CD14-positive monocyte (primary cell): ENCODE measurements around the gene AMBP. TPM values are rescaled to one million over a fixed set of nuclear protein-coding genes. Genes with fewer than 3 reads are reported as not detected.

Experiments used
- DNase-seq, 3 donors: peaks; one replicate each; pipeline ENCODE4 v3.0.0-alpha.2; 2011 to 2022
- H2AFZ ChIP-seq: 2 replicates; pipeline ENCODE4 v1.6.0; 2012; ENCODE audit warnings: mild to moderate bottlenecking, low read depth, low read length, inconsistent platforms; ENCODE audit not compliant: insufficient read depth, poor library complexity, severe bottlenecking
- H3K27ac ChIP-seq, 2 donors: 1 replicate in 1 of 2; 2 replicates in 1 of 2; pipeline ENCODE4 v1.5.1; 2012 to 2013; ENCODE audit warnings: low read length in 2 of 2, control low read depth in 1 of 2, inconsistent platforms in 1 of 2, low read depth in 1 of 2, mild to moderate bottlenecking in 1 of 2
- H3K27me3 ChIP-seq, 2 donors: one replicate each; pipeline versions ENCODE4 v1.6.0 to v1.6.1; 2011 to 2013; ENCODE audit warnings: low read length in 2 of 2; ENCODE audit not compliant: control insufficient read depth in 2 of 2, insufficient read depth in 2 of 2
- H3K36me3 ChIP-seq, 2 donors: replicated peaks in 1 of 2; 1 replicate in 1 of 2; 2 replicates in 1 of 2; pipeline versions ENCODE4 v1.5.1 to v1.6.1; 2012 to 2013; ENCODE audit warnings: low read length in 2 of 2, control low read depth in 1 of 2, inconsistent platforms in 1 of 2, mild to moderate bottlenecking in 1 of 2; ENCODE audit not compliant: insufficient read depth in 2 of 2, control insufficient read depth in 1 of 2
- H3K4me1 ChIP-seq, 2 donors: 1 replicate in 1 of 2; 2 replicates in 1 of 2; pipeline versions ENCODE4 v1.5.1 to v1.6.1; 2012 to 2013; ENCODE audit warnings: low read length in 2 of 2, control low read depth in 1 of 2, inconsistent platforms in 1 of 2, mild to moderate bottlenecking in 1 of 2, moderate library complexity in 1 of 2; ENCODE audit not compliant: insufficient read depth in 2 of 2, control insufficient read depth in 1 of 2
- H3K4me2 ChIP-seq: replicated peaks from 2 replicates; pipeline ENCODE3; 2012; ENCODE audit warnings: low read length, moderate library complexity, mild to moderate bottlenecking; ENCODE audit not compliant: poor library complexity, severe bottlenecking; ENCODE audit errors: extremely low read depth
- H3K4me3 ChIP-seq, 3 experiments: fragments of 200-600 bp in 1 of 3; sonication (generic) in 1 of 3; replicated peaks in 1 of 3; 1 replicate in 2 of 3; 2 replicates in 1 of 3; pipeline ENCODE4 v1.5.1; 2011 to 2013; ENCODE audit warnings: low read length in 3 of 3, mild to moderate bottlenecking in 3 of 3, control low read depth in 2 of 3, low read depth in 2 of 3, inconsistent platforms in 1 of 3, moderate library complexity in 1 of 3
- H3K79me2 ChIP-seq: 2 replicates; pipeline ENCODE4 v1.6.0; 2012; ENCODE audit warnings: mild to moderate bottlenecking, control low read depth, inconsistent platforms, low read length, moderate library complexity; ENCODE audit not compliant: insufficient read depth
- H3K9ac ChIP-seq: 2 replicates; pipeline ENCODE4 v1.6.0; 2017; ENCODE audit warnings: low read length, mild to moderate bottlenecking; ENCODE audit not compliant: insufficient read depth, poor library complexity, severe bottlenecking
- H3K9me3 ChIP-seq, 2 donors: replicated peaks in 1 of 2; 1 replicate in 1 of 2; 2 replicates in 1 of 2; pipeline versions ENCODE4 v1.5.1 to v1.6.1; 2012 to 2013; ENCODE audit warnings: low read length in 2 of 2, control low read depth in 1 of 2; ENCODE audit not compliant: control insufficient read depth in 1 of 2, insufficient read depth in 1 of 2
- H4K20me1 ChIP-seq: 2 replicates; pipeline ENCODE4 v1.6.0; 2012; ENCODE audit warnings: mild to moderate bottlenecking, low read length, control low read depth, moderate library complexity; ENCODE audit not compliant: insufficient read depth
- H3K27ac Mint-ChIP-seq, 7 donors: one replicate each; pipeline ENCODE4 v1.8.0; 2020; ENCODE audit warnings: mild to moderate bottlenecking in 7 of 7, mixed read lengths in 7 of 7, moderate library complexity in 6 of 7, inconsistent platforms in 2 of 7
- H3K27me3 Mint-ChIP-seq, 3 donors: one replicate each; pipeline ENCODE4 v1.8.0; 2021 to 2022; ENCODE audit warnings: low read depth in 3 of 3, mild to moderate bottlenecking in 3 of 3, mixed read lengths in 3 of 3, moderate library complexity in 3 of 3, inconsistent platforms in 1 of 3
- H3K36me3 Mint-ChIP-seq, 2 donors: one replicate each; pipeline ENCODE4 v1.8.0; 2020; ENCODE audit warnings: mixed read lengths in 2 of 2, inconsistent platforms in 1 of 2, mild to moderate bottlenecking in 1 of 2
- H3K4me1 Mint-ChIP-seq: one replicate; pipeline ENCODE4 v1.8.0; 2020; ENCODE audit warnings: mild to moderate bottlenecking, mixed read lengths
- H3K4me3 Mint-ChIP-seq, 2 donors: one replicate each; pipeline ENCODE4 v1.8.0; 2020; ENCODE audit warnings: mild to moderate bottlenecking in 2 of 2, mixed read lengths in 2 of 2, moderate library complexity in 1 of 2
- H3K9me3 Mint-ChIP-seq, 7 donors: one replicate each; pipeline ENCODE4 v1.8.0; 2020 to 2022; ENCODE audit warnings: mixed read lengths in 7 of 7, mild to moderate bottlenecking in 6 of 7, moderate library complexity in 6 of 7, inconsistent platforms in 2 of 7
- WGBS: methylation state at CpG from one replicate; pipeline ENCODE4 v1.1.5; 2013; ENCODE audit warnings: missing lambda C conversion rate; ENCODE audit not compliant: insufficient coverage; 5-methylcytosine and 5-hydroxymethylcytosine counted together
- intact Hi-C, 2 donors: fragments of 100-400 bp; cut with micrococcal nuclease; formaldehyde crosslinking; loops; one replicate each; pipeline versions ENCODE4 v1.15.0 to v1.15.1; 2023
- polyA plus RNA-seq, 3 donors: library from polyadenylated mRNA; depleted of rRNA in 1 of 3; unstranded in 2 of 3; stranded (reverse) in 1 of 3; fragments of 300-500 nt in 2 of 3; fragments of >200 nt in 1 of 3; fragmentation: Illumina TruSeq in 2 of 3; gene quantifications; 1 replicate in 2 of 3; 2 replicates in 1 of 3; pipeline ENCODE4 v1.2.3, GENCODE V29; 2012 to 2021
- TF ChIP-seq, protein P1 (sequence below): fragments of 200-600 bp; IDR thresholded peaks from one replicate; pipeline ENCODE4 v1.8.0; 2022; ENCODE audit warnings: antibody characterized with exemption, mild to moderate bottlenecking

Gene AMBP
- polyA plus RNA-seq, 3 donors, result not detected

DNA sequence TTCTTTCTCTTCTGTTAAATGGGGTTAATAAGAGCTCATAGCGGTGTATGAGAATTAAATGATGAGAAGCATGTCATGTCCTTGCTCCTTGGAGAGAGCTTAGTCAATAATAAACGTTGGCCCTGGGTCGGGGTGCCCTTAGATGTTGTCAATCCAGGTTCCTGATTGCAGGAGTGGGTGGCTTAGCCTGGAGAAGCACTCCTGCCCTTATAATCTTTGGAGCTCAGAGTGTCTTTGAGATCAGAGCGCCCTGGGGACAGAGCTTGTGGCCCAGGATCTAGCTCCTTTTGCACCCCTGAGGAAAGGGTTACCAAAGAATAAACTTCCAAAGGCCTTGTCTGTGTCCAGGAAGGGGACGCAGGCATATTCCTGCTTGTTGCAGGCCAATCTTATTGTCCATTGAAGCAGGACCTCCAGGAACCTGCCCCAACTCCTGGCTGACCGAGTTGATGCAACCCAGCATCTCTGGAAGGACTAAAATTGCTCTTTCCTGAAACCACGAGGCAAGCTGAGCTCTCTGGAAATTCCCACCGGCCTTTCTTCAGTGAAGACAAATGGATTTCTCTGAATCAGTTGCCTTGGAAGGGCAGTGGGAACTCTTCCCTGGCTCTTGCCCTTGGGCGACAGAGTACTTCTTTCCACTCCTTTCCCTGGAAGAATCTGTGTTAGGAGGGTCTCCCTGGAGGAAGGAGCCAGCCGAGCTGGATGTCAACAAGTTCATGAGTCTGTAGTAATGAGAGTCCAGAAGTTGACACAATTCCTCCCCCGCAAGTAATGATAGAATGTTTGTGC lies 6.4 kb upstream of the AMBP start:
- Mint-ChIP-seq H3K9me3 (peaks cover 0 to 7% (median 0%) of the 10 kb centered on the region in 7 donors), H3K4me3 (no peak overlapping the region), H3K36me3 (no peaks in the 10 kb centered on the region), H3K27me3 (peaks cover 0 to 4% (median 3%) of the 10 kb centered on the region in 3 donors), H3K27ac (no peak overlapping the region), H3K4me1 (peaks cover 2% of the 10 kb centered on the region)
- Histone ChIP-seq H3K4me3 (no peak overlapping the region), H3K36me3 (no peaks in the 10 kb centered on the region), H3K27me3 (no peaks in the 10 kb centered on the region), H3K4me2 (no peak overlapping the region), H3K9ac (no peak overlapping the region), H2AFZ (no peak overlapping the region), H3K27ac (no peak overlapping the region), H3K79me2 (no peaks in the 10 kb centered on the region), H3K9me3 (no peaks in the 10 kb centered on the region), H3K4me1 (no peaks in the 10 kb centered on the region), H4K20me1 (no peaks in the 10 kb centered on the region)
- TF ChIP-seq, protein P1, sequence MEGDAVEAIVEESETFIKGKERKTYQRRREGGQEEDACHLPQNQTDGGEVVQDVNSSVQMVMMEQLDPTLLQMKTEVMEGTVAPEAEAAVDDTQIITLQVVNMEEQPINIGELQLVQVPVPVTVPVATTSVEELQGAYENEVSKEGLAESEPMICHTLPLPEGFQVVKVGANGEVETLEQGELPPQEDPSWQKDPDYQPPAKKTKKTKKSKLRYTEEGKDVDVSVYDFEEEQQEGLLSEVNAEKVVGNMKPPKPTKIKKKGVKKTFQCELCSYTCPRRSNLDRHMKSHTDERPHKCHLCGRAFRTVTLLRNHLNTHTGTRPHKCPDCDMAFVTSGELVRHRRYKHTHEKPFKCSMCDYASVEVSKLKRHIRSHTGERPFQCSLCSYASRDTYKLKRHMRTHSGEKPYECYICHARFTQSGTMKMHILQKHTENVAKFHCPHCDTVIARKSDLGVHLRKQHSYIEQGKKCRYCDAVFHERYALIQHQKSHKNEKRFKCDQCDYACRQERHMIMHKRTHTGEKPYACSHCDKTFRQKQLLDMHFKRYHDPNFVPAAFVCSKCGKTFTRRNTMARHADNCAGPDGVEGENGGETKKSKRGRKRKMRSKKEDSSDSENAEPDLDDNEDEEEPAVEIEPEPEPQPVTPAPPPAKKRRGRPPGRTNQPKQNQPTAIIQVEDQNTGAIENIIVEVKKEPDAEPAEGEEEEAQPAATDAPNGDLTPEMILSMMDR, result no peak
- WGBS, result 87% methylated on average over 6 of the region's 11 CpGs
- DNase-seq, result no peak
- intact Hi-C loops, result no loop called here

DNA sequence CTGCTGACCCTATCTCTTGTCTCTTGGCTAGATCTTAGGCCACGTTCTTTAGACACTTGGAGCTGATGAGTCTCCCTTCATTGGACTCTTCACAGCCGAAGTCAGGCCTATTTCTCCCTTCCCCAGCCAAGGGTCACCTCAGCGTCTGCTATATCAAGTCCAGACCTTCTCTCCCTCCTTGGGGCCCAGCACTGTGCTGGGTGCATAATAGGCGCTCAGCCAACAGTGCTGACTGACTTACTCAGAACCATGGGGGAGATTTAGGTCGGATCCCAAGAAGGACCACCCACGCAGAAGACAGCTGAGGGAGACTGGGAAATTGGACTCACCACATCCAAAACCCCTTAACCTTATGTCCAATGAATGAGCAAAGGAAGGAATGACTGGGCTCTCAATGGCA lies 5.6 kb upstream of the AMBP start:
- Histone ChIP-seq H4K20me1 (no peaks in the 10 kb centered on the region), H3K79me2 (no peaks in the 10 kb centered on the region), H3K9me3 (no peaks in the 10 kb centered on the region), H2AFZ (no peak overlapping the region), H3K4me2 (no peak overlapping the region), H3K9ac (no peak overlapping the region), H3K4me1 (no peaks in the 10 kb centered on the region), H3K36me3 (no peaks in the 10 kb centered on the region), H3K27ac (no peak overlapping the region), H3K4me3 (no peak overlapping the region), H3K27me3 (no peaks in the 10 kb centered on the region)
- Mint-ChIP-seq H3K4me1 (peaks cover 2% of the 10 kb centered on the region), H3K27me3 (peaks cover 0 to 4% (median 3%) of the 10 kb centered on the region in 3 donors), H3K4me3 (no peak overlapping the region), H3K27ac (no peak overlapping the region), H3K9me3 (peaks cover 0 to 7% (median 0%) of the 10 kb centered on the region in 7 donors), H3K36me3 (no peaks in the 10 kb centered on the region)
- DNase-seq, result no peak
- WGBS, result 96% methylated on average over 3 of the region's 6 CpGs
- intact Hi-C loops, result no loop called here
- TF ChIP-seq, protein P1, result no peak
